Nephron (organoid): Measurements from ENCODE around the gene TAL2.

Source experiments
- H3K27ac Mint-ChIP-seq, 3 experiments: 2 replicates each; pipeline ENCODE4 v1.8.0; 2020; ENCODE audit warnings: mixed read lengths in 3 of 3, mild to moderate bottlenecking in 2 of 3, moderate library complexity in 1 of 3
- H3K27me3 Mint-ChIP-seq: 2 replicates; pipeline ENCODE4 v1.8.0; 2021; ENCODE audit warnings: low read depth, mild to moderate bottlenecking, moderate library complexity, mixed read lengths
- H3K36me3 Mint-ChIP-seq: 2 replicates; pipeline ENCODE4 v1.8.0; 2020; ENCODE audit warnings: low read depth, mixed read lengths
- H3K4me1 Mint-ChIP-seq: 2 replicates; pipeline ENCODE4 v1.8.0; 2020; ENCODE audit warnings: mixed read lengths
- H3K4me3 Mint-ChIP-seq, 3 experiments: 2 replicates each; pipeline ENCODE4 v1.8.0; 2020; ENCODE audit warnings: mild to moderate bottlenecking in 3 of 3, mixed read lengths in 3 of 3, moderate library complexity in 2 of 3
- H3K9me3 Mint-ChIP-seq: 2 replicates; pipeline ENCODE4 v1.8.0; 2020; ENCODE audit warnings: mixed read lengths
- TF ChIP-seq, protein P1 (sequence below), 3 experiments: fragments of 200-600 bp; sonication (generic); IDR thresholded peaks; one replicate each; pipeline ENCODE4 v1.5.0; 2021; ENCODE audit warnings: antibody characterized with exemption in 3 of 3; ENCODE audit not compliant: unreplicated experiment in 3 of 3

The TAL2 gene

GRCh38 chr9:105706156-105706555, 43.9 kb downstream of the TAL2 start:
- Mint-ChIP-seq H3K4me3 (no peak overlapping the region), H3K9me3 (no peaks in the 10 kb centered on the region), H3K4me1 (peaks cover 4% of the 10 kb centered on the region), H3K27me3 (no peaks in the 10 kb centered on the region), H3K36me3 (peaks cover 18% of the 10 kb centered on the region), H3K27ac (no peak overlapping the region)
- TF ChIP-seq, protein P1, sequence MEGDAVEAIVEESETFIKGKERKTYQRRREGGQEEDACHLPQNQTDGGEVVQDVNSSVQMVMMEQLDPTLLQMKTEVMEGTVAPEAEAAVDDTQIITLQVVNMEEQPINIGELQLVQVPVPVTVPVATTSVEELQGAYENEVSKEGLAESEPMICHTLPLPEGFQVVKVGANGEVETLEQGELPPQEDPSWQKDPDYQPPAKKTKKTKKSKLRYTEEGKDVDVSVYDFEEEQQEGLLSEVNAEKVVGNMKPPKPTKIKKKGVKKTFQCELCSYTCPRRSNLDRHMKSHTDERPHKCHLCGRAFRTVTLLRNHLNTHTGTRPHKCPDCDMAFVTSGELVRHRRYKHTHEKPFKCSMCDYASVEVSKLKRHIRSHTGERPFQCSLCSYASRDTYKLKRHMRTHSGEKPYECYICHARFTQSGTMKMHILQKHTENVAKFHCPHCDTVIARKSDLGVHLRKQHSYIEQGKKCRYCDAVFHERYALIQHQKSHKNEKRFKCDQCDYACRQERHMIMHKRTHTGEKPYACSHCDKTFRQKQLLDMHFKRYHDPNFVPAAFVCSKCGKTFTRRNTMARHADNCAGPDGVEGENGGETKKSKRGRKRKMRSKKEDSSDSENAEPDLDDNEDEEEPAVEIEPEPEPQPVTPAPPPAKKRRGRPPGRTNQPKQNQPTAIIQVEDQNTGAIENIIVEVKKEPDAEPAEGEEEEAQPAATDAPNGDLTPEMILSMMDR (IDR thresholded peaks at IDR 0.05; ENCODE audit: unreplicated experiment in 3 of 3): no peak

- TF ChIP-seq, protein P1 (IDR thresholded peaks at IDR 0.05; ENCODE audit: unreplicated experiment in 3 of 3): no peak
- Mint-ChIP-seq H3K27ac (peak overlapping the region in 1 of 3 experiments; percentile 5), H3K27me3 (no peaks in the 10 kb centered on the region), H3K9me3 (no peaks in the 10 kb centered on the region), H3K36me3 (peaks cover 14% of the 10 kb centered on the region), H3K4me3 (no peak overlapping the region), H3K4me1 (no peaks in the 10 kb centered on the region)
Observed at GRCh38 chr9:105708405-105708804, 46.1 kb downstream of the TAL2 start.

DNA sequence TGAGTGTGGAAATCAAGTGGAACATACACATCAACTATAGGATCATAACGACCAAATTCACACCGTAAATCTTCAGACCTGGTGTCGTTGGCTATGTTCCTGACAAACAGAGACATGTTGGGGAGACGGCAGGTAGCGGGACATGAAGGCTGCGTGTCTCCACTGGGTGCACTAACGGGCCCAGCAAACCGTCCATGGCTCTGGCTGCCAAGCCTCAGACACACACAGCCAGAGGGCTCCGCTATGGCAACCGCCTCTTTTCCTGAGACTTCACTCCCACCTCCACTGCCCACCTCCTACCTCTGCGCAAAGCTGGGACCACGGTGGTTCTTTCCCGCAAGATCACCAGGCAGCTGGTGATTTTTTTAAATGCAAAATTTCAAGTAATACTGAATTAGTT, 48.4 kb downstream of the TAL2 start:
- H3K27me3 Mint-ChIP-seq: no peaks in the 10 kb centered on the region
- peaks cover 28% of the 10 kb centered on the region for H3K36me3 Mint-ChIP-seq
- peaks cover 2% of the 10 kb centered on the region for H3K9me3 Mint-ChIP-seq
- H3K4me1 Mint-ChIP-seq: no peaks in the 10 kb centered on the region
- TF ChIP-seq, protein P1 (IDR thresholded peaks at IDR 0.05; ENCODE audit: unreplicated experiment in 3 of 3): no peak
- H3K4me3 Mint-ChIP-seq: no peak overlapping the region
- no peak overlapping the region for H3K27ac Mint-ChIP-seq

DNA sequence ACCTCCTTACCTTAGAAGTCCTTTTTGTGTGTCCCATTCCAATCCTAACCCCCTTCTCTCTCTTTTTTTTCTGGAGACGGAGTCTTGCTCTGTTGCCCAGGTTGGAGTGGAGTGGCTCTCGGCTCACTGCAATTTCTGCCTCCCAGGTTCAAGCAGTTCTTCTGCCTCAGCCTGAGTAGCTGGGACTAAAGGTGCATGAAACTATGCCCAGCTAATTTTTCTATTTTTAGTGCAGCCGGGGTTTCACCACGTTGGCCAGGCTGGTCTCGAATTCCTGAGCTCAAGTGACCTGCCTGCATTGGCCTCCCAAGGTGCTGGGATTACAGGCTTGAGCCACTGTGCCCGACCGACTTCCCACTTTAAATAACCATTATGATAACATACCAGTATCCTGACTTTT, 49.6 kb downstream of the TAL2 start:
- H3K27ac Mint-ChIP-seq: no peak overlapping the region
- H3K27me3 Mint-ChIP-seq: no peaks in the 10 kb centered on the region
- H3K4me3 Mint-ChIP-seq: no peak overlapping the region
- peaks cover 26% of the 10 kb centered on the region for H3K36me3 Mint-ChIP-seq
- TF ChIP-seq, protein P1 (IDR thresholded peaks at IDR 0.05; ENCODE audit: unreplicated experiment in 3 of 3): no peak
- H3K9me3 Mint-ChIP-seq: peaks cover 3% of the 10 kb centered on the region
- H3K4me1 Mint-ChIP-seq: no peaks in the 10 kb centered on the region

DNA sequence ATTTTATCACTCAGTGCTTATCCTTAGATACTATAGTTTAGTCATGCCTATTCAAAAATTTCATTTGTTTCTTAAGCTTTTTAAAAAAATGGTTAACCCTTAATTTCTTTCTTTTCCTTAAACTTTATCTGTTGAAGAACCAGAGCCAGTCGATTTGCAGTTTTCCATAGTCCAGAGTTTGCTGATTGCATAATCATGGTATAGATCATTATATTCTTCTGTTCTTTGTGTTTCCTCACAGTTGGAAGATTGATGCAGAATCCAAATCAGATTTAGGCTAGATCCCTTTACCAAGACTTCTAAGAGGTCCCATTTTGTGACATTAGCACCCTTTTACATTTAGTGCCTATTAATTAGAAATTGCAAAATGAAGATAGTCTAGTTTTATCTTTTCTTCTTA, 50.0 kb downstream of the TAL2 start:
- no peaks in the 10 kb centered on the region for H3K27me3 Mint-ChIP-seq
- H3K4me3 Mint-ChIP-seq: no peak overlapping the region
- TF ChIP-seq, protein P1 (IDR thresholded peaks at IDR 0.05; ENCODE audit: unreplicated experiment in 3 of 3): no peak
- H3K36me3 Mint-ChIP-seq: peaks cover 26% of the 10 kb centered on the region
- H3K4me1 Mint-ChIP-seq: no peaks in the 10 kb centered on the region
- H3K9me3 Mint-ChIP-seq: peaks cover 3% of the 10 kb centered on the region
- H3K27ac Mint-ChIP-seq: no peak overlapping the region
